ENCODE measurements around the gene MDC1.
"Not testable (repeated sequence)": the region's sequence is repeated elsewhere in the genome, so short reads cannot be mapped to it uniquely, and the experiment has no call there.

MDC1 gene

DNA sequence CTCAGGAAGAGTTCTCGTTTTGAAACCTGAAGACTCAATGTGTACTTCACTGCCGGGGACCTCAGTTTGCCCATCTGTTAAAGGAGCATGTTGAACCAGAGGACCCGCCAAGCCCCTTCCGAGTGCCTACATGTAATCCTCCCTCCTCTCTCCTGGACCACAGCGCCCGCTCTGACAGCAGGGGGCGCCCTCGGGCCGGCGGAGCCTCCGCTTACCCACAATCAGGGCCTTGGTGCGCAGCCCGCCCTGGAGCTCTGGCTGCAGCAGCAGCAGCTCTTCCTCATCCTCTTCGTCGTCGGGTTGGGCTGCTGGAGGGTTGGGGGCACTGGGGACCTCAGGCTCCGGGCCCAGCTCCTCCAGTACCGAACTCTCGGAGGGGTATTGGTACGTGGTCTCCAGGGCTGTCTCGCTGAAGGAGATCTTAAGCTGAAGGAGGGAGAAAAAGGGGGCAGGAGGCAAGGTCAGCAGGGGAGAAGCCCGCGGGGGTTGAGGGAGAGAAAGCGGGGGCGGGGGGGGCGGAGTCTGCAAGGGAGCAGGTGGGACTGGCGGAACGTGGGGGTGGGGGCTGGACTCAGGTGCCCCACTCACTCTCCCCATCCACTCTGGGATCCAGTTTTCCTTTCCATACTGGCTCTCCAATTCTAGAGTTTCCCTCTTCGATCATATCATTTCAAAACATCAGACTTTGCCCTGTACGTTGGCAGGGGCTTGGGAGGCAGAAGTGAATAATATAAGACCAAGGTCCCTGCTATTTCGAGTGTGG, 37.9 kb downstream of the MDC1 start:
- DNase-seq: peak; percentile 96

DNA sequence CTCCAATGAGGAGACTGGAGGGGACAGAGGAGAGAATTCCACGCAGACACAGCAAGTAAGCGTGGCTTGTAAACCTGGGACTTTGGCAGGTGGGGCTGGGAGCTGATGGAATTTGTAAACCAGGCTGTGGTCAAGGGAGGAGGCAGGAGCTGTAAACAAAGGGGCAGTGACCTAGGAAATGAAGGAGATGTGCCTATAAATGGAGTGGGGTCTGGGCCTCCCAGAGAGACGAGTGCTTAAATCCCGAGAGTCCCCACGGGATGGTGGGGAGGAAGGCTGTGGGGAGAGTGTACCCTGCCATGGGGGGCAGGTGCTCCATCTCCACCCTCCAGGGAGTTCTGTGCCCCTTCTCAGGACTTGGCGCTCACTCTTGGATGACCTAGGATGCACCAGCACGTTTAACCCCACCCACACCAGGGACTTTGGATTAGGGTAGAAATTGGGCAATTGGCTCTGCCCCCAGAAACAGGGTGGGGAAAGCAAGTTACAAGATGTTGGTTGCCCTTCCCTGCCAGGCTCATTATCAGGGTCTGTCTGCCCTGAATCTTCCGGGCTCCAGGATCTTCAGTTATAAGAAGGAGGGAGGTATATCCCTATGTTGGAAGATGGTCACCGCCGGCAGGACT, 40.3 kb downstream of the MDC1 start:
- DNase-seq: no peak

DNA sequence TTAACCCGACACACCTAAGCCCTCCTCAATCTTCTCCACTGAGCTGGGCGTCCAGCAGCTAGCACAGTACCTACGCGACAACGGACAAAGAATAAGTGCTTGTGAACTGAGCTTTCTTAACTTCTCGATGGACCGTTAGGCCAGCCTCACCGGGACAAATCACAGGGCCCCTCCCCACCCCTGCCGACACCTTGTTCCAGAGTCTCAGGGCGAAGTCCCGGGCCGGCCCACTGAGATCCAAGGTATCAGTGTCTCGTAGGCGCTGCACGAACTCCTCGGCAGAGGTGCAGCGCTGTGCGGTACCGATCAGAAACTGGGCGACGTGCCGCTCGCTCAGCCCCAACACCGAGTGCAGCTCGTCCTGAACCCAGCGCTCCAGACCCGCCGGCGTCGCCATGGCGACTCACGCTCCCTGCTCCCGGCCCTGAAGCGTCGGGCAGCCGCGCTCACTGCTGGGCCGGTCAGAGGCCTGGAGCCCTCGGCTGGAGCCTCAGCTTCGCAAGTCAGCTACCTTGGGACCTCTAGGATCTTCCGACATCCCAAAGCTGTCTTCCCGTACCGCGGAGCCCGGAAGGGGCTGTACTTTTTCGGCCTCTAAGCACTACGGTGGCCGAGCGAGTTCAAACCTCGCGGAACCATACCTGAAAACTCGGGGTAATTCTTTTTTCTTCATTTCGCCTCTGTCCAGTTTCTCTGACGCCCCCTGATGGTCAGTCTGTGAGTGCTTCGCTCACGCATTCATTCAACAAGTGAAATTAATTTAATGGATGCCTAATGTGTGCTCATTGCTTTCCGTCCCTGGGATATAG, 44.4 kb downstream of the MDC1 start, which contains the start of gene DHX16:
DHX16 (minus strand) TSS at position 562 of the 809 bp plus-strand sequence; CDS start at position 397, 165 bp downstream.
- peak; percentile 94 to 95 for DNase-seq

DNA sequence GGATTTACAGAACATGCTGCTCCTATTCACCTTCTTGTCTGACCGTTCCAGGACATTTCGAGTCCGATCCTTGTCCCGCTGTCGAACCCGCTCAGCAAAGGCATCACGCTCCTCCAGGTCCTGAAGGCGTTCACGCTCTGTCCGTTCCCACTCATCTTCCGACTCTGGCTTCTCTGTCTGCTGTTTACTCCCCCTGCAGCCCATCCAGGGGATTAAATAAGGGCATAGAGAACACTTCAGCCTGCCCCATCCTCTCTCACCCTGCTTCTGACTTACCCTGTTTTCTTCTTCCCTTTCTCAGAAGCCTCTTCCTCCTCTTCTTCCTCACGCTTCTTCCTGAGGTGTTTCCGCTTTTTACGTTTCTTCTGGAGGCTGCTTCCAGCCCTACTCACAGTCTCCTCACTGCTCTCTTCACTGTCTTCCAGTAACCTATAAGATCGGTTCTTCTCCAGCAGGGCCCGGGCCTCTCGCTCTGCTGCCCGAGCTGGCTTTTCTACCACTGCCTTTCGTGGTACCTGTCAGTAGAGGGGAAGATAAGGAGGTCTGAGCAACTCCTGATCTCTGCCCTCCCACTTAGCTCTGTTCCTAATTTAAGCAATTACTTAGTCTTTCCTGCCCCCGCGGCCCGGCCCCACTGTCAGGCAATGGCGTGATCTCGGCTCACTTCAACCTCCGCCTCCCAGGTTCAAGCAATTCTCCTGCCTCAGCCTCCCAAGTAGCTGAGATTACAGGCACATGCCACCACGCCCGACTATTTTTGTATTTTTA, 46.1 kb downstream of the MDC1 start:
- DNase-seq: no peak

DNA sequence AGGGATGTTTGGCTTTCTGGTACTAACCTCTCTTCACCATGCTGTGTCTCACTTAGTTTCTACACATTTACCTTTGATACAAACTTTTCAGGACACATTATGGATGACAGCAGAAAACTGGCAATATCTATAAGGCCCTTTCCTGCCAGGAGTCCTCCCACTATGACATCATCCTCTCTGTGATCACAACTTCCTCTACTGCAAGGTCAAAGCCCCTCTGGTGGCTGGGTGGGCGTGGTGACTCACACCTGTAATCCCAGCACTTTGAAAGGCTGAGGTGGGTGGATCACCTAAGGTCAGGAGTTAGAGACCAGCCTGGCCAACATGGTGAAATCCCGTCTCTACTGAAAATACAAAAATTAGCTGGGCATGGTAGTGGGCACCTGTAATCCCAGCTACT, 50.8 kb downstream of the MDC1 start:
- DNase-seq: peak; percentile 69 to 76

DNA sequence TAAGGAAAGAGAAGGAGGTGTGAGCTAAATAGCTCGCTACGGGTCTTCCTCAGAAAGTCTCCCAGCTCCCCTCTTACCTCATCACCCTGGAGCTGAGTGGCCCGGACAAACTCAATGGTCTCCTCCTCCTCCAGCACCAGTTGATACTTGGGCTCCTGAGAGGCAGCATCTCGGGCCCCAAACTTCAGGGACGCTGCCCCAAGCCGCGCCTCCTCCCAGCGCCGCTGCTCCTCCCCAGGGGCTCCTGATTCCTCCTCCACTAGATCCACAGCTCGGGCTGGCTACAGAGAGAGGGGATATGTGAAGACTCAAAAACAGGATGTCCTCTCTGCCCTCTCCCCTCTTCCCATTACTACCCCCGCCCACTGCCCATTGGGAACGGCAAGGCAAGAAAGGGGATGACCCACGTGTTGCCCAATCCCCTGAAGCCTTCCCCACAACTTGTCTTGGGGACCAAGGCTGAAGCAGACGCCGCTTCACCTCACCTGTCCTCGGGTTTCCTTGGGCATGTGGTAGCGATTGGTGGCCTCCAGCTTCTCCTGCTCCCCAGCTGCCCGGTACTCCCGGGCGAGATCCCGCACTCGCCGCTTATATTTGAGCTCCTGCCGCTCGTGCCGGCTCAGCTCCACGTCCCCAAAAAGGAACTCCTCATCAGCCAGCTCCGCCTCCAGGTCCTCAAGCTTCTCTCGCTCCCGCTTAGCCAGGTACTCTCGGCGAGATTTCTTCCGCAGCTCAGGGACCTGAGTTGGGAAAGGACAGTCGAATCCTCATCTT, 51.9 kb downstream of the MDC1 start:
- no peak for DNase-seq

DNA sequence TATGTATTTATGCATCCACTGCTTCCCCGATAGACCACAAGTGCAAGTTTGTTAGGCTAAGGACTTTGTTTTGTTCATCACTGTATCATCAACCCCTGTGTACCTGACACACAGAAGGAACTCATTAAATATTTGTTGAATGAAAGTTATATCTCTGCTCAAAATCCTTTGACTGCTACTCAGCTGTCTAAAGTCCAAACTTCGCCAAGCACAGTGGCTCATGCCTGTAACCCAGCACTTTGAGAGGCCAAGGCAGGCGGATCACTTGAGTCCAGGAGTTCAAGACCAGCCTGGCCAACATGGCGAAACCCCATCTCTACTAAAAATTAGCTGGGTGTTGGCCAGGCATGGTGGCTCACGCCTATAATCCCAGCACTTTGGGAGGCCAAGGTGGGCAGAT, 59.2 kb downstream of the MDC1 start:
- not testable (repeated sequence) for DNase-seq

DNA sequence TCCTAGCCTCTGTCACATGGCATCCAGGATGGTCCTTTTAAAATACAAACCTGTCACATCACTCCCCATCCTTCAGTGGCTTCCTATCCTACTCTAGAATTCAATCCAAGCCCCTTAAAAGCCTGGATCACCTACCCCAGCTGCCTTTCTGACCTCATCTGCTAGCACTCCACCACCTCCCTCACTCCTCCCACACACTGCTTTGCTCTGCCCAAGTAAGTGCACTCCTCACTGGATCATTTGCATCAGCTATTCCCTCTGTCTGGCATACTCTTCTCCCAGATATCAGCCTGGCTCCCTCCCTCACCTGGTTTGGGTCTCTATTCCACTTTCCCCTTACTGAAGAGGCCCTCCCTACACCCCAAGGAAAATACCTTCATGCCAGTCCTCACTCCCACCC, 59.6 kb downstream of the MDC1 start:
- DNase-seq: no peak

DNA sequence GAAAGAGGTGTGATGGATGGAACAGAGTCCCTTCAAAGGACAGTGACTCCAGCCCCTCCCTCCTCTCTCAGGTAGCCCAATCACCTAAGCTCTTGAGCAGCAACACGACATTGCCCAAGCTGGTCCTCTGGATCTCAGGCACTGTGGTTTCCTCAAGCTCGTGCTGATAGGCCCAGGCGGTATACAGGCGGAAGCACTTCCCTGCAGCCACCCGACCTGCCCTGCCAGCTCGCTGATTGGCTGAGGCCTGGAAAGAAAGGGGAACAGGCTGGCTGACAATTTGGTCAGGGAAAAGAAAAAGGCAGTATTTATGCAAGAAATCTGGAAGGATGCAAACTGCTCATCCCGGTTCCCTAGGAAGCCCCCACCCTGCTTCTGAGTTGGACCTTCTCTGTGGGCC, 60.6 kb downstream of the MDC1 start:
- DNase-seq: no peak

DNA sequence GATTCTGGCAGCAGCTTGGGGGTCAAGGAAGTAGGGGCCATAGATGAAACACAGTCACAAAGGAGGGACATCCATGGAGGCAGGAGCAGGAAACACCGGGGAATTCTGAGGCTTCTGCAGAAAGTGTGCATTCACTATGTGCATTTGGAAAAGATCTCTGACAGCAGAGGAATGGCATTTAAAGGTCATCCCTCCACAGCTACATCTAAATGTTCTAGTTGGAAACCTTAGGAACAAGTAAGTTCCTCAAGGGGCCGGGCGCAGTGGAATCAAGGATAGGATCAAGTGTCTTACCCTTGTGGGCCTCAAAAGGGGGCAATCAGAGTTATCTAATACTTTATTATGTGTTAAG, 61.4 kb downstream of the MDC1 start:
- no peak for DNase-seq

DNA sequence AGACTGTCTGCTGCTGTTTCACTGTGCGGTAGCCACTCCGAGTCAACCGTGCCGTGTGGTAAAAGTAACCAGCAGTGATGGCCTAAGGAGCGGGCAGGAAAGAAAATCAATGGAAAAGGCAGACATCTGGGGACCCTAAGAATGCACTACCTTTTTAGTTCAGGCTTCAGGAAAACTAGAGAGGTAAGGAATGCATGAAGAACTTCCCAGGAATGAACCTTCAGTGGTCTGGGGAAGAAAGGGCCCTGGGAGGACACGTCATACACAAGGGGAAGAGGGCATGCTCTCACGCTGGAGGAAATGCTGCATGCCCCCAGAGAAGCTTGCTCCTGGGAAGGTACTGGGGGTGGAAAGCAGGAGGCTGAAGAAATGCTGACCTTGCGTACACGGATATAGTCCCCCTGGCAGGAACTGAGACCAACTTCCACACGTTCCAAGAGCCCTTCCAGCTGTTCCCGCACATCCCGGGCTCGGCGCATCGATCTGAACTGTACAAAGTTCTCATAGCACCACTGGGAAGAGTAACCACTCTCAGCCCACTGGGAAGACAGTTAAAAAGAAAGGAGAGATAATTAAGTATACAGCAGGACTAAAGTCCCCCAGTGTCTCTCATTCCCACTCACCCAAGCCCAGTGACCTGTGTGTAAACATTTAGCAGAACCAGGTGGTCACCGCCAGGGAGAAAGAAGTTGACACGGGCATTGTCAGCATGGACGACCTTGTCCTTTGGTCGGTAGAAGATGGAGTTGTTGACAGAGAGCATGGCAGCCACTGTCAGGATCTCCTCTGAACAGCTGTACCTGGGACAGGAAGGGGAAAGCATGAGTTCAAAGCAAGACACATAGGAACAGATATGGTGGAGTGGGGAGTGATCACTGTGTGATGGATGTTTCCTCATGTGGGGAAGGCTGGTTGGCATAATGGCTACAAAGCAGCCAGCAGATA, 62.0 kb downstream of the MDC1 start:
- DNase-seq: no peak

DNA sequence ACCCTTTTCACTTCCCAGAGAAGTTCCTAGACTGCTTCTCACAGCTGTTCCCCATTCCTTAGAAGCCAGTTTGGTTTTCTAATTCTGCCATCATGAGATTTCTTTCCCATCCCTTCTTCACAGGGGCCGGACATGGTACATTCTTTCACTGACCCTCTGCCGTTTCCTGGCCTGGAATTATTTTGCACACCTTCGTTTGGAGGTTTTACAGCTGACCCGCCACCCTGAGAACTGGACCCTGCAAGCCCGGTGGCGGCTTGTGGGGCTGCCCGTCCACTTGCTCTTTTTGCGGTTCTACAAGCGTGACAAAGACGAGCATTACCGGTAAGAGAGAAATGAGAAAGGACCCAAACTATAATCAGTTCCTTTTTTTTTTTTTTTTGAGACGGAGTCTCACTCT, 65.9 kb downstream of the MDC1 start:
- no peak for DNase-seq
